ENCODE data around the gene SCAMP2.
A peak's percentile ranks its signal among the peaks of the same experiment; 100 is the strongest.

Gene SCAMP2

GRCh38 chr15:74801311-74801997, 71.7 kb downstream of the SCAMP2 start:
- TF ChIP-seq CTCF (IDR thresholded peaks at IDR 0.05): no peak

- TF ChIP-seq CTCF (IDR thresholded peaks at IDR 0.05): no peak
Measured at GRCh38 chr15:74800559-74801094, 72.5 kb downstream of the SCAMP2 start.

GRCh38 chr15:74799856-74800558, 73.2 kb downstream of the SCAMP2 start:
- peak; percentile 97 for TF ChIP-seq CTCF (IDR thresholded peaks at IDR 0.05)

- no peak for TF ChIP-seq CTCF (IDR thresholded peaks at IDR 0.05)
Measured at GRCh38 chr15:74799255-74799855, 73.8 kb downstream of the SCAMP2 start.

GRCh38 chr15:74798388-74799254, 74.5 kb downstream of the SCAMP2 start:
- no peak for TF ChIP-seq CTCF (IDR thresholded peaks at IDR 0.05)

GRCh38 chr15:74795966-74796625, 77.1 kb downstream of the SCAMP2 start:
- TF ChIP-seq CTCF (IDR thresholded peaks at IDR 0.05): no peak
